Testis (tissue), 3 donors: ENCODE results near the gene WNT4. TPM values are rescaled to one million over a fixed set of nuclear protein-coding genes. Genes with fewer than 3 reads are reported as not detected.

Experiments
- DNase-seq: peaks from one replicate; pipeline ENCODE4 v3.0.0-alpha.2; 2019
- H3K27ac ChIP-seq, 2 donors: fragments of 200-600 bp; sonication (generic); one replicate each; pipeline ENCODE4 v1.5.1; 2019
- H3K27me3 ChIP-seq: fragments of 200-600 bp; sonication (generic); one replicate; pipeline ENCODE4 v1.5.1; 2019
- H3K36me3 ChIP-seq: fragments of 200-600 bp; sonication (generic); one replicate; pipeline ENCODE4 v1.5.1; 2017; ENCODE audit warnings: low read depth; ENCODE audit errors: missing control alignments
- H3K4me1 ChIP-seq: fragments of 200-600 bp; sonication (generic); one replicate; pipeline ENCODE4 v1.5.1; 2019
- H3K4me3 ChIP-seq, 2 donors: fragments of 200-600 bp; sonication (generic); one replicate each; pipeline ENCODE4 v1.5.1; 2017 to 2019
- H3K9me3 ChIP-seq: fragments of 200-600 bp; sonication (generic); one replicate; pipeline ENCODE4 v1.5.1; 2017
- CTCF ChIP-seq, 3 experiments: fragments of 450-650 bp in 2 of 3; fragments of 200-600 bp in 1 of 3; sonication (generic) in 1 of 3; IDR thresholded peaks; one replicate each; pipeline ENCODE4 v1.5.1; 2016 to 2019; ENCODE audit warnings: antibody characterized with exemption in 3 of 3, mild to moderate bottlenecking in 2 of 3, moderate library complexity in 1 of 3
- POLR2A ChIP-seq: fragments of 450-650 bp; IDR thresholded peaks from one replicate; pipeline ENCODE4 v1.6.1; 2017; ENCODE audit warnings: antibody characterized with exemption, mild to moderate bottlenecking, moderate library complexity
- WGBS, 2 donors: methylation state at CpG; one replicate each; pipeline ENCODE4 v1.1.5; 2018; 5-methylcytosine and 5-hydroxymethylcytosine counted together
- intact Hi-C: fragments of 100-400 bp; cut with DNase I; formaldehyde crosslinking; loops from one replicate; pipeline ENCODE4 v1.15.1; 2023; ENCODE audit warnings: low total_unique reads
- polyA plus RNA-seq: library from polyadenylated mRNA; stranded (reverse); fragments of 350-450 nt; fragmentation: Illumina TruSeq; extraction: RNeasy Lipid Tissue Mini Kit (QIAGEN cat#74804); gene quantifications from one replicate; pipeline ENCODE4 v1.2.3, GENCODE V29; 2014; ENCODE audit warnings: low read depth, low replicate concordance; ENCODE audit not compliant: insufficient read depth
- total RNA-seq, 2 donors: library from RNA; depleted of rRNA; stranded (reverse); fragments of >200 nt; gene quantifications; one replicate each; pipeline ENCODE4 v1.2.3, GENCODE V29; 2016

The WNT4 gene
- total and polyA plus RNA-seq, 3 donors from 2014 or later: 0.55 to 3.2 (median 0.74) TPM

GRCh38 chr1:22129501-22130117 lies 13.3 kb downstream of the WNT4 start:
- H3K9me3 ChIP-seq: no peaks in the 10 kb centered on the region
- 93% methylated on average over 22 to 29 of the region's 29 CpGs for WGBS, 2 donors
- H3K36me3 ChIP-seq: no peaks in the 10 kb centered on the region
- H3K27me3 ChIP-seq: no peaks in the 10 kb centered on the region
- intact Hi-C loops: no loop called here
- no peak for DNase-seq
- H3K4me3 ChIP-seq: no peak overlapping the region
- no peak overlapping the region for H3K27ac ChIP-seq
- H3K4me1 ChIP-seq: no peaks in the 10 kb centered on the region
- TF ChIP-seq POLR2A: no peak

GRCh38 chr1:22128392-22128791 lies 14.5 kb downstream of the WNT4 start:
- Histone ChIP-seq H3K4me3 (no peak overlapping the region), H3K27me3 (no peaks in the 10 kb centered on the region), H3K9me3 (no peaks in the 10 kb centered on the region), H3K4me1 (no peaks in the 10 kb centered on the region), H3K27ac (no peak overlapping the region), H3K36me3 (no peaks in the 10 kb centered on the region)
- no peak for TF ChIP-seq CTCF (IDR thresholded peaks at IDR 0.05)
- no peak for TF ChIP-seq POLR2A
- intact Hi-C loops: no loop called here
- WGBS, 2 donors: 81 to 88% methylated on average over 12 of the region's 12 CpGs
- DNase-seq: no peak

- no peaks in the 10 kb centered on the region for H3K4me1 ChIP-seq
- H3K36me3 ChIP-seq: no peaks in the 10 kb centered on the region
- H3K27me3 ChIP-seq: no peaks in the 10 kb centered on the region
- 93 to 96% methylated on average over 3 of the region's 3 CpGs for WGBS, 2 donors
- H3K4me3 ChIP-seq: no peak overlapping the region
- H3K9me3 ChIP-seq: no peaks in the 10 kb centered on the region
- intact Hi-C loops: no loop called here
- no peak for DNase-seq
- no peak overlapping the region for H3K27ac ChIP-seq
- TF ChIP-seq POLR2A (no peak), CTCF (IDR thresholded peaks at IDR 0.05) (no peak)
Measured at GRCh38 chr1:22127731-22128130, 15.2 kb downstream of the WNT4 start.

GRCh38 chr1:22127248-22127647 lies 15.6 kb downstream of the WNT4 start:
- DNase-seq: no peak
- intact Hi-C loops: no loop called here
- Histone ChIP-seq H3K4me1 (no peaks in the 10 kb centered on the region), H3K27ac (no peak overlapping the region), H3K27me3 (no peaks in the 10 kb centered on the region), H3K36me3 (no peaks in the 10 kb centered on the region), H3K9me3 (no peaks in the 10 kb centered on the region), H3K4me3 (no peak overlapping the region)
- 84 to 85% methylated on average over 6 of the region's 6 CpGs for WGBS, 2 donors
- TF ChIP-seq CTCF (IDR thresholded peaks at IDR 0.05) (no peak), POLR2A (no peak)

- Histone ChIP-seq H3K27ac (no peak overlapping the region), H3K36me3 (no peaks in the 10 kb centered on the region), H3K9me3 (no peaks in the 10 kb centered on the region), H3K4me3 (no peak overlapping the region), H3K4me1 (no peaks in the 10 kb centered on the region), H3K27me3 (no peaks in the 10 kb centered on the region)
- TF ChIP-seq POLR2A (no peak), CTCF (IDR thresholded peaks at IDR 0.05) (no peak)
- intact Hi-C loops: no loop called here
- no peak for DNase-seq
- WGBS, 2 donors: 88 to 95% methylated on average over 6 to 12 of the region's 12 CpGs
Measured at GRCh38 chr1:22126531-22126930, 16.4 kb downstream of the WNT4 start.
